Karpas-422 (cell line): ENCODE results near the gene ARID3C. TPM values are rescaled to one million over a fixed set of nuclear protein-coding genes. Genes with fewer than 3 reads are reported as not detected.

ENCODE experiments used
- DNase-seq: peaks from one replicate; pipeline ENCODE4 v3.0.0-alpha.2; 2015
- H2AFZ ChIP-seq: fragments of 200-600 bp; sonication (generic); 2 replicates; pipeline ENCODE4 v1.6.1; 2014; ENCODE audit warnings: antibody characterized with exemption, low read length, mixed read lengths
- H3K27ac ChIP-seq: fragments of 200-600 bp; sonication (generic); 2 replicates; pipeline ENCODE4 v1.5.1; 2014; ENCODE audit warnings: mild to moderate bottlenecking, low read length, moderate library complexity
- H3K27me3 ChIP-seq: fragments of 200-600 bp; sonication (generic); 2 replicates; pipeline ENCODE4 v1.6.1; 2014; ENCODE audit warnings: low read length, mixed read lengths
- H3K36me3 ChIP-seq: fragments of 200-600 bp; sonication (generic); 2 replicates; pipeline ENCODE4 v1.6.1; 2014; ENCODE audit warnings: low read length, mixed read lengths; ENCODE audit not compliant: insufficient read depth
- H3K4me1 ChIP-seq: fragments of 200-600 bp; sonication (generic); 2 replicates; pipeline ENCODE4 v1.6.1; 2014; ENCODE audit warnings: mild to moderate bottlenecking, low read length, mixed read lengths
- H3K4me2 ChIP-seq: fragments of 200-600 bp; sonication (generic); 2 replicates; pipeline ENCODE4 v1.6.1; 2014; ENCODE audit warnings: low read length, low read depth, mild to moderate bottlenecking; ENCODE audit not compliant: poor library complexity, severe bottlenecking
- H3K4me3 ChIP-seq: fragments of 200-600 bp; sonication (generic); 2 replicates; pipeline ENCODE4 v1.5.1; 2014; ENCODE audit warnings: mild to moderate bottlenecking, antibody characterized with exemption, low read length, mixed read lengths
- H3K79me2 ChIP-seq: fragments of 200-600 bp; sonication (generic); 2 replicates; pipeline ENCODE4 v1.6.1; 2014; ENCODE audit warnings: mild to moderate bottlenecking, low read length, mixed read lengths
- H3K9ac ChIP-seq: fragments of 200-600 bp; sonication (generic); 2 replicates; pipeline ENCODE4 v1.6.0; 2014; ENCODE audit warnings: low read length
- H3K9me2 ChIP-seq: fragments of 200-600 bp; sonication (generic), shearing (Covaris generic); replicated peaks from 2 replicates; pipeline ENCODE4 v1.6.0; 2014; ENCODE audit warnings: mild to moderate bottlenecking, low read length, moderate library complexity; ENCODE audit not compliant: insufficient read depth
- H3K9me3 ChIP-seq: fragments of 300-700, 200-600 bp; sonication (generic); 2 replicates; pipeline ENCODE4 v1.6.1; 2014; ENCODE audit warnings: low read length, mixed read lengths
- H4K20me1 ChIP-seq: fragments of 200-600 bp; sonication (generic); 2 replicates; pipeline ENCODE4 v1.6.1; 2014; ENCODE audit warnings: mild to moderate bottlenecking, antibody characterized with exemption, low read length, low read depth; ENCODE audit not compliant: insufficient read depth
- total RNA-seq: library from RNA; depleted of rRNA; stranded (reverse); fragments of >200 nt; shearing (Covaris generic); gene quantifications from 2 replicates; pipeline ENCODE4 v1.2.3, GENCODE V29; 2014; ENCODE audit warnings: low replicate concordance

ARID3C gene
- total RNA-seq, 1 experiment from 2014 or later: 0.48 TPM

DNA sequence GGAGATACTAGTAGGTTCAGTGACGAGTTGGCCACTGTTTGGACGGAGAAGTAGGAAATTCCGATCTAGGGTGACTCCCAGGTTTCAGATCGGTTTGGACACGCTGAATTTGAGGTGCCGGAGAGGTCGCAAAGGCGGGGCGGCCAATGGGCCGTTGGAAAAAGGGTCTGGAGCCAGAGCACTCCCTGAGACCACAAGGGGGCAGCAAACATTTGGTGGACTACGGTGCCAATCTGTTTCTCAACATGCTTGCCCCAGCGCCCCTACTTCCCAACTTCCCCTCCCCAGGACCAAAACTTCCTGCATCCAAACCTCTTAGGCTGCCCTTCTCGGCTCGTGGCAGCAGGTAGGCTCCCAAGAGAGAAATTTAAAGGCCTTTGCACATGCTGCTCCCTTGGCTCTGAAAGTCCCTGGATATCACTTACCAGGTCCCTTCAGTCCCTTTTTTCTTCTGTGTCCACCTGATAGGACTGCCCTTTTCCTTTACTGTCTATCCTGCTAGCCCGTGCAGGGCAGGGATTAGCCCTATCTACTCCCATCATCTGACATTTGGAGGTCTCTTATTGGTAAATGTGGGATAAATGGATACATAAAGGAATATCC lies 16.0 kb downstream of the ARID3C start:
- no peaks in the 10 kb centered on the region for H3K9me2 ChIP-seq
- H3K27me3 ChIP-seq: no peaks in the 10 kb centered on the region
- H3K9ac ChIP-seq: peak overlapping the region; percentile 99
- H2AFZ ChIP-seq: 0 out of 2 replicates have a peak overlapping the region, but pooled peaks have one; percentile 31
- 0 out of 2 replicates have a peak overlapping the region, but pooled peaks have one; percentile 40 for H3K27ac ChIP-seq
- H3K36me3 ChIP-seq: no peaks in the 10 kb centered on the region
- H3K4me1 ChIP-seq: peaks cover 24% of the 10 kb centered on the region
- peak; percentile 94 for DNase-seq
- H4K20me1 ChIP-seq: no peaks in the 10 kb centered on the region
- H3K4me2 ChIP-seq: peak overlapping the region; percentile 95
- peaks cover 12% of the 10 kb centered on the region for H3K79me2 ChIP-seq
- H3K9me3 ChIP-seq: no peaks in the 10 kb centered on the region
- peak overlapping the region; percentile 100 for H3K4me3 ChIP-seq

DNA sequence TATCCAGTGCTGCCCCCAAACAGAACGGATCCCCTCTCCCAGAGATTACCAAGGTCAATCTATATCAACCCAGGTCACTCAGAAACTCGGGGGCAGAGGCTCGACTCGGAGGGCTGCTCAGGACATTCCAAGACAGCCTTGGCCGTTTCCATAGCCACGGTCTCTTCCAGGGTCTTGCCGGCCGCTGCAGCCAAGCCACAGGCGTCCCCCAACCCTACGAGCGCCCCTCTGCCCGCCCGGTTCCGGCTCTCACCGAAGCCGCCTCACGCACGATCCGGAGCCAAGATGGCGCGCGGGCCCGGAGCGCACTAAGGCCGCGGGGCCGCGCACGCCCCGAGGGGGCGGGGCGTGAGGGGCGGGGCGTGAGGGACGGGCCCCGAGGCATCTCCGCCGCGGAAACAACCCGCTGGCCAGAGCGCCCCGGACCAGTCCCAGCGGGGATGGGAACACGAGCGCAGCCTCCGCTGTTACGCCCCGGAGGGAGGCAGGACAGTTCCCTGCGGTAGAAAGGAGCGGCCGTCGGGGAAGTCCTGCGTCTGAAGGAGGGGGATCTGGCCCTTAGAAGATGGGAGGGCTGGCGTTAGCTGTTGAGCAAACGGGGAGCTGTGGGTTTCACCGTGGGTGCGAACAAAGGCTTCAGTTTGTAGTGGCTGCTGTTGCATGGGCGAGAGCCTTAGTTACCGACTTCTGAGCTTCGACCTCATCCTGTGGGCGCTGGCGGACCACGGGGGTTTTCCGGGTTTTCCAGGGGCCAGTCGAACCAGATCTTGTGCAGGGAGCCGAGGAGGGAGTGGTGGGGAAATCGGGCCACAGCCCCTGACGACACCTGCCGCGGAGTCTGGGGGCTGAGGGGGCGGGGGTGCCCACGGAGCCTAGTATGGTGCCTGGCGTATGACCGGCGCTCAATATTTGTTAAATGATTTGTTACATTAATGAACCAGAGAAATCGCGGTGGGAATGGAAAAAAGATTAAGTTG lies 16.8 kb downstream of the ARID3C start, which contains the start of gene RPP25L:
Gene RPP25L (minus strand): TSS at position 287 of the 977 bp plus-strand sequence. CDS start 801 bp downstream, outside the sequence.
- peak within 1 kb of the TSS; percentile 40; the same call in 1 of the 2 replicates for H3K27ac ChIP-seq
- no peaks in the 10 kb centered on the region for H3K27me3 ChIP-seq
- DNase-seq: peak; percentile 96
- no peaks in the 10 kb centered on the region for H3K9me3 ChIP-seq
- no peaks in the 10 kb centered on the region for H4K20me1 ChIP-seq
- peak within 1 kb of the TSS; percentile 31 for H2AFZ ChIP-seq
- H3K9ac ChIP-seq: peak within 1 kb of the TSS; percentile 99
- H3K9me2 ChIP-seq: no peaks in the 10 kb centered on the region
- peak within 1 kb of the TSS; percentile 95 for H3K4me2 ChIP-seq
- peaks cover 24% of the 10 kb centered on the region for H3K4me1 ChIP-seq
- peak within 1 kb of the TSS; percentile 100 for H3K4me3 ChIP-seq
- H3K36me3 ChIP-seq: no peaks in the 10 kb centered on the region
- peaks cover 12% of the 10 kb centered on the region for H3K79me2 ChIP-seq

DNA sequence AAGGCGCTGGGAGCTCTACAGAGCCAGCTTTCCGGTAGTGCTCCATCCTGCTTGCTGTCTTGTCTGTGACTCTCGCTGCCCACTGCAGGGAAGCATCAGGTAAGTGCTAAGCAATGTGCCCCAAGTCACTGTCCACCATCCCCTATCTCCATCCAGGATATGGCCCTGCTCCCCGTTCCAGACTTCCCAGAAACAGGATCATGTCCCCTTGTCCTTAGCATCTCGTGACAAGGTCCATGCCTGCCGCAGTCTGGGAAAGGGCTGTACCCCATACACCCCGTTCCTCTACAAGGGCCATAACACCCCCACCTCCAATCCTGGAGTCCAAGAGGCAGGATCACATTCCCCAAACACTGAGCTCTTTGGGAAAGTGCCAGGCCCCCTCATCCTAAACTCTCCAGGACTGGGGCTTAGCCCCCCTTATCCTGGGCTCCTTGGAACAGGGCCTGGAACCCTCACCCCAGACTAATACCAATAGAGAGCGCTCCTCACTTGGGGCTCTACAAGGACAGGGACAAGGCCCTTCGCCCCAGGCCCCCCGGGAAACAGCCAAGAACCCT lies 17.5 kb downstream of the ARID3C start:
- peak overlapping the region; percentile 100 for H3K4me3 ChIP-seq
- no peaks in the 10 kb centered on the region for H3K9me3 ChIP-seq
- H4K20me1 ChIP-seq: no peaks in the 10 kb centered on the region
- peak overlapping the region; percentile 99 for H3K9ac ChIP-seq
- peaks cover 12% of the 10 kb centered on the region for H3K79me2 ChIP-seq
- no peaks in the 10 kb centered on the region for H3K36me3 ChIP-seq
- no peaks in the 10 kb centered on the region for H3K27me3 ChIP-seq
- H2AFZ ChIP-seq: peak overlapping the region; percentile 31; the same call in 1 of the 2 replicates
- no peaks in the 10 kb centered on the region for H3K9me2 ChIP-seq
- no peak overlapping the region; the same call in 1 of the 2 replicates for H3K27ac ChIP-seq
- DNase-seq: no peak
- peak overlapping the region; percentile 95 for H3K4me2 ChIP-seq
- peaks cover 24% of the 10 kb centered on the region for H3K4me1 ChIP-seq

DNA sequence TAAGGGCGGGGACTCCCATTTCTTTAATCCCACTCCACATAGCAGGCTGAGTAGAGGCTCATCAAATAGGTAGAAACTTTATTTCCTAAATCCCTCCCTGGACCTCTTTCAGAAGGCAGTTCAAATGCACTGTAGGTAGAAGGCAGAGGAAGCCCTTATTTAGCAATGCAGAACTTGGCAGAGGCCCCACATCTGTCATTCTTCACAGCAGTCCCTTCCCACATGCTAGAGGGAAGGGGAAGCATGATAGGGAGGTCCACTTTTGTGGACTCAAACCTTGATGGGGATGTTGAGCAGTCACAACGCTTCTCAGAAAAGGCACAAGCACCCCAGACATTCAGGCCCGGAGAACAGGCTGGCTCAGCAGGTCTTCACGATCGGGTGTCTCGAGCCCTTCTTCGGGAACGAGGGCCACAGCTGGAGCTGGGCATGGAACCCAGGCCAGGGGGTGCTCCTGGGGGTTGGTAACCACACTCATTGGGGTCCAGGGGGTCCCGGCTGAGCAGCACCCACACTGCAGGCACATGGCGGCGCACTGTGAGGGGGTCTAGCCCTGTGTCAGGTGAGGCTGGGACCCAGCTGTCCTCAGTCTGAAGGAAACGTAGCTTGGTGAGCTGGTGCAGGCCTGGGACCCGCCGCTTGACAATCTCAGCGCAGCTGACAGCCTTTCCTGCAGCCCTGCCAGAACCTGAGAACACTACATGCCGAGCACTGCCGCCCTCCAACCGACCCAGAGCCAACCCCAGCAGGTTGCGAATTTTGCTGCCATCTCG lies 18.2 kb downstream of the ARID3C start:
- H3K9me2 ChIP-seq: no peaks in the 10 kb centered on the region
- peak overlapping the region; percentile 100 for H3K4me3 ChIP-seq
- H3K36me3 ChIP-seq: no peaks in the 10 kb centered on the region
- no peaks in the 10 kb centered on the region for H4K20me1 ChIP-seq
- H3K4me2 ChIP-seq: peak overlapping the region; percentile 95
- peaks cover 24% of the 10 kb centered on the region for H3K4me1 ChIP-seq
- H2AFZ ChIP-seq: no peak overlapping the region
- H3K27ac ChIP-seq: no peak overlapping the region
- DNase-seq: peak; percentile 41
- H3K27me3 ChIP-seq: no peaks in the 10 kb centered on the region
- peak overlapping the region; percentile 99 for H3K9ac ChIP-seq
- H3K79me2 ChIP-seq: peaks cover 12% of the 10 kb centered on the region
- H3K9me3 ChIP-seq: no peaks in the 10 kb centered on the region

DNA sequence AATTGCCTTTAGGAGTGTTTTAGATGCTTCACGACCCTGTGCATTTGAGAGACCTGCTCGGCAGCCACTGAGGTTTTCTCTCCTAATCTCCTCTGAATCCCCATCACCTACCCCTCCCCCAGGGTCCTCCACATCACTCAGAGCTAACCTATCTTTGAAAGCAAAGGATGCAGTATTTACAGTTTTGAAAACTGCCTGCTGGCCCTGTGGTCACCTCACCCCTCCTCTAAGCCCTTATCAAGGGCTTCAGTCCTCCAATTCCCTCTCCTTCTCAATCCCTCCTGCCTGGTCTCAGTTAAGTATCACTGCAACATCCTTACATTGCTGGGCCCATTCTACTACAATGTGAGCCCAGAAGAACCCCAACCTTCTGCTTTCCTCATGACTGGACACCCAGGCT lies 21.5 kb downstream of the ARID3C start:
- Histone ChIP-seq H2AFZ (no peak overlapping the region), H3K9me2 (no peaks in the 10 kb centered on the region), H3K27me3 (no peaks in the 10 kb centered on the region), H3K4me1 (peaks cover 21% of the 10 kb centered on the region), H3K4me3 (no peak overlapping the region), H3K36me3 (no peaks in the 10 kb centered on the region), H3K79me2 (peaks cover 12% of the 10 kb centered on the region), H3K4me2 (no peak overlapping the region), H3K9me3 (no peaks in the 10 kb centered on the region), H3K27ac (no peak overlapping the region), H3K9ac (no peak overlapping the region), H4K20me1 (no peaks in the 10 kb centered on the region)
- DNase-seq: no peak

DNA sequence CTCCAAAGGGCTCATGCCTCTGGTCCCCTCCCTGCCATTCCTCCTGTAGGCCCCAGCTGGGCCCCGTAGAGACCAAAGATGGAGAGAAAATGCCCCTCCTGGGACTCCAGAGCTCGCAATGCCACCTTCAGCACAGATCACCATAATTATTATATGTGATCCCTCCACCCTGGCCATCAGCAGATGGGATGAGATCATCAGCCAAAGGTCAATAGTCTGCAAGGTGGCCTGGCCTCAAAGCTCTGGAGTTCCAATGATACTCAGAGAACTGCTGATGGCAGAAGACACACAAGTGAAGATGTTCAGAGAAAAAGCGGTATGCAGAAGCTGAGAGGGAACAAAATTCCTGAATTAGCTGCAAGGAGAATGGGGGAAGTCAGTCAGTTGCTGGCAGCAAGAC lies 22.0 kb downstream of the ARID3C start:
- no peak for DNase-seq
- Histone ChIP-seq H3K4me1 (peaks cover 23% of the 10 kb centered on the region), H3K4me3 (no peak overlapping the region), H3K79me2 (peaks cover 12% of the 10 kb centered on the region), H3K9ac (no peak overlapping the region), H3K9me2 (no peaks in the 10 kb centered on the region), H3K9me3 (no peaks in the 10 kb centered on the region), H3K27me3 (no peaks in the 10 kb centered on the region), H3K4me2 (no peak overlapping the region), H3K36me3 (no peaks in the 10 kb centered on the region), H3K27ac (no peak overlapping the region), H4K20me1 (no peaks in the 10 kb centered on the region), H2AFZ (no peak overlapping the region)

DNA sequence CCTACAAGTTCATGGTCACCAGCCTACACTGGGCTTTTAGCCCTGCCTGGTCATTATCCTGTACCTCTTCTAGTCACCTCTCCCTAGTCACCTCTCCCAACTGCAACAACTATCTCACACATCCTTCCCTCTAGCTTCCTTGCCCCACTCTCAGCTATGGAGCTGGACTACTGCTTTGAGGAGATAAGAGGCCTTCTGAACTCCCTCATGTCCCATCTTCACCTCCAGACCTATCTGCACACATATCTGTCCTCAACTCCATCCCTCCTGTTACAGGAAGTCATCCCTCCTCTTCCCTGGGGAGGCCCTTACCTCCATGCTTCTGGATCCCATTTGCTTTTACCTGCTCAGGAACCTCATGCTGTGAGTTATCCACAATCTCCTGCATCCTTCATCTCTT lies 22.7 kb downstream of the ARID3C start:
- Histone ChIP-seq H3K79me2 (peaks cover 5% of the 10 kb centered on the region), H3K4me1 (peaks cover 28% of the 10 kb centered on the region)
- no peak for DNase-seq

More for the DNA sequence above, 22.7 kb downstream of the ARID3C start:
- Histone ChIP-seq H3K36me3 (no peaks in the 10 kb centered on the region), H3K4me2 (no peak overlapping the region), H3K27ac (no peak overlapping the region), H3K9me3 (no peaks in the 10 kb centered on the region), H3K4me3 (no peak overlapping the region), H3K9me2 (no peaks in the 10 kb centered on the region), H3K9ac (no peak overlapping the region), H3K27me3 (no peaks in the 10 kb centered on the region), H2AFZ (no peak overlapping the region), H4K20me1 (no peaks in the 10 kb centered on the region)
